ENCODE measurements around the gene KLF16.

DNA sequence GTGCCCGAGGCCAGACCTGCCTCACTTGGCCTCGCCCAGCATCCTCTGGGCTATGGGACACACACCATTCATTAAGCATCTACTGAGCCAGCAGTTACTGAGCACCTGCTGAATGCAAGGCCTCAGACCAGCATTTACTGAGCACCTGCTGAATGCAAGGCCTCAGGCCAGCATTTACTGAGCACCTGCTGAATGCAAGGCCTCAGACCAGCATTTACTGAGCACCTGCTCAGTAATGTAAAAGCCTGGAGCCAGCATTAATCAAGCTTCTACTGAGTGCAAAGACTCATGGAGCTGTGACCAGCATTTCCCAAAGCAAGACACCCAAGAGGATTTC is 55.0 kb downstream of the KLF16 start:
- no peak for TF ChIP-seq POLR2A (IDR thresholded peaks at IDR 0.05)
- no peak for TF ChIP-seq POLR2AphosphoS5 (IDR thresholded peaks at IDR 0.05; ENCODE audit: insufficient read depth in 1 of 2, low read depth in 1 of 2)
